PFSK-1 (cell line): Measurements from ENCODE around the gene KANK4.

ENCODE experiments used
- FOXP2 ChIP-seq: optimal IDR thresholded peaks from 2 replicates; pipeline ENCODE3; 2011; ENCODE audit warnings: borderline replicate concordance, control low read depth, inconsistent platforms; ENCODE audit not compliant: insufficient read depth; ENCODE audit errors: extremely low read length, extremely low read depth
- POLR2AphosphoS5 ChIP-seq: IDR thresholded peaks from 2 replicates; pipeline ENCODE4 v1.6.1; 2012; ENCODE audit warnings: low read depth, mild to moderate bottlenecking, control low read depth, low read length, moderate library complexity
- SIN3A ChIP-seq: IDR thresholded peaks from 2 replicates; pipeline ENCODE4 v1.6.1; 2012; ENCODE audit warnings: mild to moderate bottlenecking, low read length, moderate library complexity, borderline replicate concordance; ENCODE audit not compliant: insufficient read depth
- TAF1 ChIP-seq: IDR thresholded peaks from 2 replicates; pipeline ENCODE4 v1.6.1; 2012; ENCODE audit warnings: low read length, control low read depth, borderline replicate concordance; ENCODE audit not compliant: insufficient read depth
- TF ChIP-seq, protein P1 (sequence below), 2 experiments: IDR thresholded peaks; 2 replicates each; pipeline versions ENCODE4 v1.6.1 to v1.8.0; 2011 to 2012; ENCODE audit warnings: low read depth in 2 of 2, low read length in 2 of 2, control low read depth in 1 of 2, inconsistent platforms in 1 of 2, mild to moderate bottlenecking in 1 of 2, moderate library complexity in 1 of 2; ENCODE audit not compliant: insufficient read depth in 1 of 2

Gene KANK4

GRCh38 chr1:62259551-62259950, 59.7 kb downstream of the KANK4 start:
- TF ChIP-seq, protein P1, sequence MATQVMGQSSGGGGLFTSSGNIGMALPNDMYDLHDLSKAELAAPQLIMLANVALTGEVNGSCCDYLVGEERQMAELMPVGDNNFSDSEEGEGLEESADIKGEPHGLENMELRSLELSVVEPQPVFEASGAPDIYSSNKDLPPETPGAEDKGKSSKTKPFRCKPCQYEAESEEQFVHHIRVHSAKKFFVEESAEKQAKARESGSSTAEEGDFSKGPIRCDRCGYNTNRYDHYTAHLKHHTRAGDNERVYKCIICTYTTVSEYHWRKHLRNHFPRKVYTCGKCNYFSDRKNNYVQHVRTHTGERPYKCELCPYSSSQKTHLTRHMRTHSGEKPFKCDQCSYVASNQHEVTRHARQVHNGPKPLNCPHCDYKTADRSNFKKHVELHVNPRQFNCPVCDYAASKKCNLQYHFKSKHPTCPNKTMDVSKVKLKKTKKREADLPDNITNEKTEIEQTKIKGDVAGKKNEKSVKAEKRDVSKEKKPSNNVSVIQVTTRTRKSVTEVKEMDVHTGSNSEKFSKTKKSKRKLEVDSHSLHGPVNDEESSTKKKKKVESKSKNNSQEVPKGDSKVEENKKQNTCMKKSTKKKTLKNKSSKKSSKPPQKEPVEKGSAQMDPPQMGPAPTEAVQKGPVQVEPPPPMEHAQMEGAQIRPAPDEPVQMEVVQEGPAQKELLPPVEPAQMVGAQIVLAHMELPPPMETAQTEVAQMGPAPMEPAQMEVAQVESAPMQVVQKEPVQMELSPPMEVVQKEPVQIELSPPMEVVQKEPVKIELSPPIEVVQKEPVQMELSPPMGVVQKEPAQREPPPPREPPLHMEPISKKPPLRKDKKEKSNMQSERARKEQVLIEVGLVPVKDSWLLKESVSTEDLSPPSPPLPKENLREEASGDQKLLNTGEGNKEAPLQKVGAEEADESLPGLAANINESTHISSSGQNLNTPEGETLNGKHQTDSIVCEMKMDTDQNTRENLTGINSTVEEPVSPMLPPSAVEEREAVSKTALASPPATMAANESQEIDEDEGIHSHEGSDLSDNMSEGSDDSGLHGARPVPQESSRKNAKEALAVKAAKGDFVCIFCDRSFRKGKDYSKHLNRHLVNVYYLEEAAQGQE (IDR thresholded peaks at IDR 0.05; ENCODE audit: insufficient read depth in 1 of 2, low read depth in 2 of 2, low read length in 2 of 2), result no peak
- no peak for TF ChIP-seq SIN3A
- TF ChIP-seq TAF1, result no peak
- TF ChIP-seq POLR2AphosphoS5, result no peak
- no peak for TF ChIP-seq FOXP2

GRCh38 chr1:62250126-62250726, 69.0 kb downstream of the KANK4 start:
- no peak for TF ChIP-seq FOXP2
- TF ChIP-seq POLR2AphosphoS5, result no peak
- TF ChIP-seq TAF1, result no peak
- TF ChIP-seq, protein P1 (IDR thresholded peaks at IDR 0.05; ENCODE audit: insufficient read depth in 1 of 2, low read depth in 2 of 2, low read length in 2 of 2), result no peak
- no peak for TF ChIP-seq SIN3A

- TF ChIP-seq SIN3A, result no peak
- TF ChIP-seq, protein P1 (IDR thresholded peaks at IDR 0.05; ENCODE audit: insufficient read depth in 1 of 2, low read depth in 2 of 2, low read length in 2 of 2), result no peak
- no peak for TF ChIP-seq FOXP2
- TF ChIP-seq TAF1, result no peak
- no peak for TF ChIP-seq POLR2AphosphoS5
Measured at GRCh38 chr1:62247391-62248168, 71.7 kb downstream of the KANK4 start.

- TF ChIP-seq, protein P1 (IDR thresholded peaks at IDR 0.05; ENCODE audit: insufficient read depth in 1 of 2, low read depth in 2 of 2, low read length in 2 of 2), result no peak
- TF ChIP-seq TAF1 (no peak), FOXP2 (no peak), POLR2AphosphoS5 (no peak), SIN3A (no peak)
Measured at GRCh38 chr1:62245201-62245600, 74.0 kb downstream of the KANK4 start.

- TF ChIP-seq POLR2AphosphoS5 (no peak), TAF1 (no peak), FOXP2 (no peak), SIN3A (no peak)
- TF ChIP-seq, protein P1 (IDR thresholded peaks at IDR 0.05; ENCODE audit: insufficient read depth in 1 of 2, low read depth in 2 of 2, low read length in 2 of 2), result no peak
Measured at GRCh38 chr1:62241371-62242131, 77.7 kb downstream of the KANK4 start.
